GM19455 (cell line): ENCODE measurements around the gene TTLL6.

Experiments
- ATAC-seq: cut with Tn5 transposase; IDR thresholded peaks from one replicate; pipeline ENCODE4 v1.9.1; 2021; ENCODE audit not compliant: unreplicated experiment

Gene TTLL6

DNA sequence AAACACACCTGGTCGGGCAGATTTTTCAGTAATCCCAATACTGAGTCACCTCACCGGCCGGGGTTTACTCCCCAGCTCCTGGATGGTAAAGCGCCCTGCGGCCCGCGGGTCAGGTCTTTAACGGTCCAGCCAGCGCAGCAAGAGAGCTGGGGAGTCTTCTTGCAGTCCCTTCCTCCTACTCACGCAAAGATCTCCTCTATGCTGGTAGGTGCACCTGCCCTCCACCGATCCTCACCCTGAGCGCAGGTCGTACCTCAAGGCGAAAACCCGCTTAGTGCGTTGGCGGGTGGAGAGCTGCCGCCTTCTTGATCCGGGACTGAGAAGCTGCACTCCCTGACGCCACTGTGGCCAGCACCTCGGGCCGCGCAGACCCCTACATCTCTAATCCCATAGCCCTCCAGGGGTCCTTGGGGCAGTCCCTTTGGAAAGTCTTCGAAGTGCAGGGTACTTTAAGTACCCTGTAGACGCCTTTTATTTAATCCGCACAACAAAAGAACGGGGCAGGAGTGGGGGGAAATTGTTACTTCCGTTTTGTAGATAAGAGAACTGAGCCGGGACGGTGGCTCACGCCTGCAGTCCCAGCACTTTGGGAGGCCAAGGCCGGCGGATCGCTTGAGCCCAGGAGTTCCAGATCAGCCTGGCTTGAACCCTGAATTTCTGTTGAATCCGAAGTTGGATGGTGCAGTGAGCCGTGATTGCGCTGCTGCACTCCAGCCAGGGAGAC, 78.1 kb downstream of the TTLL6 start:
- ATAC-seq, result no peak

DNA sequence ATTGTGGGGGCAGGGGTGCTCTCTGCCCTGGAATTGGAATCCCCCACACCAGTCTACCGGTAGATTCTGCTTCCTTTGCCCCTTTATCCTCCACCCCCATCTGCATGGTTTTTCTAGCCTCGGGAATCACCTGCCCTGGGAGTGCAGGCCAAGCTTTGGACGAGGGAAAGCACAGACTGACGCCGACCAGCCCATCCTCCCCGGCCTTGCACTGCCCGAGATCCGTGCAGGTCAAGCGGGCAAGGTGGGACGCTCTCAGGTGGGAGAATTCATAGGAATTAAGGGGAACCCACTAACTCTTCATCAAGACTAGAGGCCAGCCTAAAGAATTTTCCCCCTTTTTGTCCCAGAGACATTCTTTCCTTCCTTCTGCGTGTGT, 78.6 kb downstream of the TTLL6 start:
- ATAC-seq, result no peak

DNA sequence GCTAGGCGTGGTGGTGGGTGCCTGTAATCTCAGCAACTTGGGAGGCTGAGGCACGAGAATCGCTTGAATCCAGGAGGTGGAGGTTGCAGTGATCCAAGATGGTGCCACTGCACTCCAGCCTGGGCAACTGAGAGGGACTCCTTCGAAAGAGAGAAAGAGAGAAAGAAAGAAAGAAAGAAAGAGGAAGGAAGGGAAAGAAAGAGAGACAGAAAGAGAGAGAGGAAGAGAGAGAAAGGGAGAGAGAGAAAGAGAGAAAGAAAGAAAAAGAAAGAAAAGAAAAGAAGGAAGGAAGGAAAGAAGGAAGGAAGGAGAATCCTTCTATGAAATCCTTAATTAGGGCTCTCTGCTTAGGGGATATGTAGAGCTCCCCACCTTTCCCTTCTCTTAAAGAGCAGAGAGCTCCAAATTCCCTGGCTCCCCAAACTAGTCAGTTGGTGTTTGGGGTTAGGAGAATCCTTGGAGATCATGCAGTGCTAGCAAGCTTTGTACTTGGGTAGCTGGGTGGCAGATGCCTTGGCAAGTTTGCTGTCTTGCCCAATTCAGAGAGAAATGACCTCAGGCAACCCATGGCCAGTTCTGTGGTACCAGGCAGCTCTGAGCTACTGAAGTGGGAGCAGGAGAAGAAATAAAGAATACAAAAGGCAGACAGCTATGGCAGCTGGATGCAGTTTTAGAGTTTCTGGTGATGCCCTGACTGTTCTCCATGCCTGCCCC, 79.5 kb downstream of the TTLL6 start:
- no peak for ATAC-seq

- no peak for ATAC-seq
Observed at GRCh38 chr17:48735062-48735351, 82.0 kb downstream of the TTLL6 start.

DNA sequence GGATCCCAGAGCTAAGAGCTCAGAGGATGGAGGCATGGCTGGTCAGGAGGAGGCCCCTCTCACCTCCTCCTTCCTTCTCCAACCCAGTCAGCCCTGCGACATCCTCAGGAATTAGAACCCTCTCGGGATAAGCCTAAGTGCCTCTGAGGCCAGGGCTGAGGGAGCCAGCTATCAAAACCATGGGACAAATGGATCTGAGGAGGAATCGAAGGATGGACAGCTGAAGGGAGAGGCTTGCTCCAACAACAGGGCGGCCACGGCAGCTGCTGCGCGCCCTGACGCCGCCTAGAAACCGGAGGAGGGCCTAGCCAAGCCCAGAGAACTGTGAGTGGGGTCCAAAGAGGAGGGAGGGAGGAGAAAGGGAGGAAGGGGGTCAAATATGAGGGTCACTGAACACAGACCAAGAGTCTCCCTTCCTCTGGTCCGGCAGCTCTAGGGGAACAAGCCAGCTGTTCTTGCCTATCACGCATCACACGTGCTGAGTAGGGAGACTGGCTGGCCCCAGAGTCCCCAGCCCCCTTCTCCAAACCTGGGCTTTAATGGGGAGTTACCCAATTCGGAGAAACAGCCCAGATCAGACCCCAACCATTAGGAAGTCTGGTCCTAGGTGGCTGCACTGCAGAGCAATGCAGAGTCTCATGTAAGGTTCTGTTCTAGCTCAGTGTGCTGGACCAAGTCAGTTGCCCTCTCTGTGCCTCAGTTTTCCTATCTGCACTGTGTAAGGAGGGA, 82.5 kb downstream of the TTLL6 start:
- ATAC-seq, result no peak

GRCh38 chr17:48733632-48734328, 83.2 kb downstream of the TTLL6 start:
- no peak for ATAC-seq

GRCh38 chr17:48732688-48733629, 84.1 kb downstream of the TTLL6 start:
- ATAC-seq, result no peak

GRCh38 chr17:48731355-48731754, 85.7 kb downstream of the TTLL6 start:
- ATAC-seq, result no peak

GRCh38 chr17:48730240-48730550, 86.8 kb downstream of the TTLL6 start:
- ATAC-seq, result no peak

DNA sequence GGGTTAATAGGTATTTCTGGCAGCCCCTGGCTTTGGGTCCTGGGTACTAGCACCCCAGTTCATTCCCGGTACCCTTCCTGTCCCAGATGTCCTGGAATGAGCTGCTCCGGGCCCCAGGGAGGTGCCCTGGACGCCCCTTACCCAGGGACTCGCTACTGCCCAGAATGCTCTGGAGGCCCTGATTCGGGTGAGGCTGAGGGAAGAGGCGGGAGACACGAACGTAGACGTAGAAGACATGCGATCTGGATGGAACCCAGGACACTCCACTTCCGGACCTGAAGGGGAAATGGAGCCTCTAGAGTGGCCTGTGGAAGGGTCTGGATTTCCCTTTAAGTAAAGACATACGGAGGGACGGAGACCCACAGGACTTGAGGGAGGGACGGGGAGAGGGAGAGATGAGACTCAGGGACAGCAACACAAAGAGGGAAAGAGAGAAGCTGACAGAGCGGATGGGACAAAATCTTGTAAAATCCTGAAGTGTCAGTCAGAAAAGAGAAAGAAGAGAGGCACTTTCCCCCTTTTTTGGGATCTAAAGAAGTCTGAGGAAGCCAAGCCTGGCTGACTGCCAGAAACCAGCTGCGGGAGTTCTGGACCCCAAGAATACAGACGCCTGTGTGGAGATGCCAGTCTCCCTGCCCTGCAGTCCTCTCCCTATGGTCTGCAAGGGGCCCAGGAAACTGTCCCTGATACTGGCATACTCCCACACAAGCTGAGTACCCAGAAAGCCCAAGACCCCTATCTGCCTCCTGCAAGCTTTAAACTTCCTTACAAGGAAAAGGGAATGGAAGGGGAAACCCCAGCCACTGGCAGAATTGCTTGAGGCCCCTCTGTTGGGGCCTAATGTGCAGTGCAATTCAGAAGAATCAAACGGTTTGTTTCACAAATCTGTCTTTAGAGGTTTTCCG, 87.4 kb downstream of the TTLL6 start:
- no peak for ATAC-seq

DNA sequence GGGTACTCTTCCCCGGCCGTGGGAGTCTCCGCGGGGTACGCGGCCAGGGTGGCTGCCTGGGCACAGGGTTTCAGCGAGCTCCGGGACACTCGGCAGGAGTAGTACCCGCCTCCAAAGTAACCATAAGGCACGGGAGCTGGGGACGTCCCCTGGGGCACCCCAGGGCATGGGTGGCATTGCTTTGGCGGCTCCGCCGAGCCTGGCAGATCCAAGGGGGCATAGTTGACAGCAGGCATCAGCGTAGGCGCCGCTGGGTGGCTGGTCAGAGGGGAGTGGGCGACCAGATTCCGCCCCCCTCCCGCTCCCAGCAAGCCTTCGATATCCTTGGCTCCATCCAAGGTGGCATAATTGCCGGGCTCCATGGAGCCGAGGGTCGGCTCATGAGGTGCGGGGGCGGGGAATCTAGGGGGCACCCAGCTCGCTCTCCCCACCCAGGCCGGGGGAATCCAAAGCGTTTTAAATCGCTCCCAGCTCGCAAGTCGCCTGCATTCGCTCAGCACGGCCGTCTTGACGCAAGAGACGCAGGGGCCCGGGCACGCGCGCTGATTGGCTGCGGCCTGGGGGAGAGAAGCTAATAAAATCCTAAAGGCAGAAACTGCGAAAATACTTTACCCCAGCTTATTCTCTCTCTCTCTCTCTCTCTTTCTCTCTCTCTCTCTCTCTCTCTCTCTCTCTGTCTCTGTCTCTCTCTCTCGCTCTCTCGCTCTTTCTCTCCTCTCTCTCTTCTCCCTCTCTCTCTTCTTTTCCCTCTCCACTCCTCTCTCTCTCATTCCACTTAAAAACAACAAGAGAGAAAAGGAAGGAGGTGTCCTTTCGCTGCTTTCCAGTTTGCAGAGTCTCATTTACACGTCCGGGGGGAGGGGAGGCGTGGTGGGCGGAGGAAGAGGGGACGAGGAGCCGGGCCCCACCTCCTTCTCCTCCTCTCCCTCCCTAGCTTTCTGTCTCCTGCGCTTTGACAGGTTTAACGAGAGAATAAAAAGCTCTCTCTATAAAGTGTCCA, 88.5 kb downstream of the TTLL6 start, which contains the start of gene HOXB13:
Gene HOXB13 (minus strand): TSS at position 519 of the 1,000 bp plus-strand sequence. CDS start 157 bp downstream, at position 362.
- no peak for ATAC-seq

GRCh38 chr17:48727415-48728175, 89.4 kb downstream of the TTLL6 start:
- no peak for ATAC-seq

- ATAC-seq, result no peak
Observed at GRCh38 chr17:48726916-48727286, 90.1 kb downstream of the TTLL6 start.

DNA sequence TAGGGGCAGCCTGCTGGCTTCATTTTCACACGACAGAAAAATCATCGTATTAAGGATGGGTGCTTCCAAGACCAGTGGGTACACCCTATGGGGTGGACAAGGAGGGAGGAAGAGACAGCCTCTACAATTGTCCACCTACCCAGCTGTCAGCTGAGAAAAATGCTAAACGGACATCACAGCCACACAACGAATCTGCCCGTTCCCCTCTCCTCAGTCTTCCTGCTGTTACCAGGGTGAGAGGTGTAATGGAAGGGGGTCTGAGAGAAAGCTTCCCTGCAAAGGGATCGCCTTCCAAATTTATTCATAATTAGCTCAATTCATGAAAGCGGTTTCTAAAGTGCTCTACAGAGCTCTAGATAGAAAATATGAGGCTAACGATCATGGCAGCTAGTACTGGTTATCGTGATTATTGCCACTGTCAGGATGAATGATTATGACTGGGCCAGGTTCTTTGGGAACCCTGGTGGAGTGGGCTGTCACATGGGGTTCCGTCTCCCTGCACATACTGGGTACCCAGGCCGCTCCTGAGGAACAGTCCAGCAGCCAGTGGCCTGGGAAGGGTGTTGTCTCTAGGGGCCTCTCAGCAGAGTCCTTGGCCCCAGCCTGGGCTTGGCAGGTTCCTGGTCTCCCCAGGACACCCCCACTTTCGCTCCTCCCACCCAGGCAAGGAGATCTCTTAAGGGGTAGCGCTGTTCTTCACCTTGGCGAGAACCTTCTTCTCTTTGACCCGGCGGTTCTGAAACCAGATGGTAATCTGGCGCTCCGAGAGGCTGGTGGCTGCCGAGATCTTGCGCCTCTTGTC, 90.7 kb downstream of the TTLL6 start:
- ATAC-seq, result no peak

DNA sequence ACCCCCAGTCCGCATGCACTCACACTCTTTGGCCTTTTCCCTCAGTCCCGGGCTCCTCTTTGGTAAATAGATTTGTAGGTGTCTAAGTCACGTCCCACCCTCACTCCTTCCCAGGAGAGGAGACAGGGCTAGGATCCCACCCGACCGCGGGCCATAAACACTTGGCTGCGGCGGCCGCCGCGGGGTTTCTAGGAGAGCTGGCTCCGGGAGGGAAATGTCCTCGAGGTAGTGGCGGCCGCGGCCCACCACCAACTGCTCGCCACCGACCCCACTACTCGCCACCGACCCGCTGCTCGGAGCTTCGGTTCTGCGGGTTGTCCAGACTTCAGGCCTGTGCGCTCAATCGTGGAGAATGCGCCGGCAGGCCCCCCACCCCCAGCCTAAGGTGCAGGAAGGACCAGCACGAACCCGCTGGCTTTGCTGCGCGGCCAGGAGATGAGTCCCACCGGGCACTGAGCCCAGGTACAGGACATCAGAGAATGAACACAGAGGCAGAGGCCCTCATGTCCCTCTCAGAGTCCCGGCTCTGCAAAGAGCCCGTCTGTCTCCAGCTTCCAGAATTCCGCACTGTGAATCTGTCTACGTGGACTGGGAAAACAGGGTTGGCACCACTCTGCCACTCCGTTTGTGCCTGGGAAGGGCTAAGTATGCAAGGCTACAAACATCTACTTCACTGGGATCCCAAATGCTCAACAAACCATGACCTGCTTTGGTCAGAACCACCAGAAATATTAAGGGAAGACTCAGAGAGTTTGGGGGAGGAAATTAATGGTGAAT, 91.6 kb downstream of the TTLL6 start:
- no peak for ATAC-seq

GRCh38 chr17:48725004-48725287, 92.1 kb downstream of the TTLL6 start:
- no peak for ATAC-seq
